Prostate gland (tissue), 2 donors: Measurements from ENCODE around the gene UVRAG.
"Not testable (repeated sequence)": the region's sequence is repeated elsewhere in the genome, so short reads cannot be mapped to it uniquely, and the experiment has no call there.

Experiments
- POLR2A ChIP-seq: fragments of 450-650 bp; IDR thresholded peaks from one replicate; pipeline ENCODE4 v1.6.1; 2016; ENCODE audit warnings: antibody characterized with exemption, mild to moderate bottlenecking
- TF ChIP-seq, protein P1 (sequence below), 4 experiments: fragments of 200-600 bp in 2 of 4; fragments of 450-650 bp in 2 of 4; sonication (generic) in 2 of 4; IDR thresholded peaks; 1 replicate in 3 of 4; 2 replicates in 1 of 4; pipeline ENCODE4 v1.5.1; 2016 to 2019; ENCODE audit warnings: antibody characterized with exemption in 4 of 4, mild to moderate bottlenecking in 2 of 4, moderate library complexity in 2 of 4

DNA sequence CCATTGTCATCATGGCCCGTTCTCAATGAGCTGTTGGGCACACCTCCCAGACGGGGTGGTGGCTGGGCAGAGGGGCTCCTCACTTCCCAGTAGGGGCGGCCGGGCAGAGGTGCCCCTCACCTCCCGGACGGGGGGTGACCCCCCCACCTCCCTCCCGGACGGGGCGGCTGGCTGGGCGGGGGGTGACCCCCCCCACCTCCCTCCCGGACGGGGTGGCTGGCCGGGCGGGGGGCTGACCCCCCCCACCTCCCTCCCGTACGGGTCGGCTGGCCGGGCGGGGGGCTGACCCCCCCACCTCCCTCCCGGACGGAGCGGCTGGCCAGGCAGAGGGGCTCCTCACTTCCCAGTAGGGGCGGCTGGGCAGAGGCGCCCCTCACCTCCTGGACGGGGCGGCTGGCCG lies 62.3 kb downstream of the UVRAG start:
- TF ChIP-seq, protein P1, sequence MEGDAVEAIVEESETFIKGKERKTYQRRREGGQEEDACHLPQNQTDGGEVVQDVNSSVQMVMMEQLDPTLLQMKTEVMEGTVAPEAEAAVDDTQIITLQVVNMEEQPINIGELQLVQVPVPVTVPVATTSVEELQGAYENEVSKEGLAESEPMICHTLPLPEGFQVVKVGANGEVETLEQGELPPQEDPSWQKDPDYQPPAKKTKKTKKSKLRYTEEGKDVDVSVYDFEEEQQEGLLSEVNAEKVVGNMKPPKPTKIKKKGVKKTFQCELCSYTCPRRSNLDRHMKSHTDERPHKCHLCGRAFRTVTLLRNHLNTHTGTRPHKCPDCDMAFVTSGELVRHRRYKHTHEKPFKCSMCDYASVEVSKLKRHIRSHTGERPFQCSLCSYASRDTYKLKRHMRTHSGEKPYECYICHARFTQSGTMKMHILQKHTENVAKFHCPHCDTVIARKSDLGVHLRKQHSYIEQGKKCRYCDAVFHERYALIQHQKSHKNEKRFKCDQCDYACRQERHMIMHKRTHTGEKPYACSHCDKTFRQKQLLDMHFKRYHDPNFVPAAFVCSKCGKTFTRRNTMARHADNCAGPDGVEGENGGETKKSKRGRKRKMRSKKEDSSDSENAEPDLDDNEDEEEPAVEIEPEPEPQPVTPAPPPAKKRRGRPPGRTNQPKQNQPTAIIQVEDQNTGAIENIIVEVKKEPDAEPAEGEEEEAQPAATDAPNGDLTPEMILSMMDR (IDR thresholded peaks at IDR 0.05), result not testable (repeated sequence)
- not testable (repeated sequence) for TF ChIP-seq POLR2A
